Ovary (tissue), 9 donors: Measurements from ENCODE around the gene BBX. TPM values are rescaled to one million over a fixed set of nuclear protein-coding genes. Genes with fewer than 3 reads are reported as not detected.

Experiments
- DNase-seq, 5 donors: peaks; one replicate each; pipeline ENCODE4 v3.0.0-alpha.2; 2019 to 2020
- H3K27ac ChIP-seq, 2 donors: fragments of 200-600 bp; one replicate each; pipeline versions ENCODE4 v1.5.1 to v1.8.0; 2019 to 2022
- H3K27me3 ChIP-seq: fragments of 200-600 bp; one replicate; pipeline ENCODE4 v1.8.0; 2022
- H3K36me3 ChIP-seq: fragments of 200-600 bp; sonication (generic); one replicate; pipeline ENCODE4 v1.5.1; 2019
- H3K4me1 ChIP-seq: one replicate; pipeline ENCODE4 v1.8.1; 2013; ENCODE audit warnings: mild to moderate bottlenecking, moderate library complexity; ENCODE audit not compliant: insufficient read depth
- H3K4me3 ChIP-seq: fragments of 200-600 bp; sonication (generic); one replicate; pipeline ENCODE4 v1.5.1; 2017
- H3K9me3 ChIP-seq, 2 donors: fragments of 200-600 bp in 1 of 2; sonication (generic) in 1 of 2; one replicate each; pipeline versions ENCODE4 v1.5.1 to v1.8.1; 2013 to 2019; ENCODE audit warnings: mild to moderate bottlenecking in 1 of 2, moderate library complexity in 1 of 2
- EP300 ChIP-seq: sonication (generic); formaldehyde crosslinking; IDR thresholded peaks from one replicate; pipeline ENCODE4 v1.6.1; 2017; ENCODE audit warnings: antibody characterized with exemption
- POLR2A ChIP-seq: fragments of 450-650 bp; IDR thresholded peaks from one replicate; pipeline ENCODE4 v1.6.1; 2017; ENCODE audit warnings: antibody characterized with exemption, mild to moderate bottlenecking, moderate library complexity
- WGBS, 3 donors: extraction: QIAGEN DNeasy Blood & Tissue Kit in 1 of 3; methylation state at CpG; one replicate each; pipeline versions ENCODE4 v1.1.5 to v1.1.7; 2013 to 2017; 5-methylcytosine and 5-hydroxymethylcytosine counted together
- intact Hi-C, 4 donors: fragments of 100-400 bp; cut with DNase I; formaldehyde crosslinking; loops; one replicate each; pipeline versions ENCODE4 v1.11.0 to v1.15.1; 2022 to 2023
- polyA plus RNA-seq, 2 donors: library from polyadenylated mRNA; stranded (reverse); fragments of 200-250 nt in 1 of 2; fragments of 350-450 nt in 1 of 2; fragmentation: Illumina TruSeq in 1 of 2; extraction: RNeasy Lipid Tissue Mini Kit (QIAGEN cat#74804) in 1 of 2; gene quantifications; one replicate each; pipeline ENCODE4 v1.2.3, GENCODE V29; 2013 to 2014
- total RNA-seq, 7 donors: library from RNA; depleted of rRNA in 2 of 7; stranded (reverse); fragments of >200 nt in 2 of 7; fragmentation: NEBNext Ultra II Directional in 3 of 7; extraction: Animal tissue kit (Norgen Biotek cat#: 25700) in 3 of 7; gene quantifications; one replicate each; pipeline versions ENCODE4 v1.1.0 to v1.2.4, GENCODE V29; 2016 to 2023
- TF ChIP-seq, protein P1 (sequence below), 3 donors: fragments of 450-650 bp in 2 of 3; fragments of 200-600 bp in 1 of 3; IDR thresholded peaks; one replicate each; pipeline versions ENCODE4 v1.5.1 to v1.8.0; 2016 to 2022; ENCODE audit warnings: antibody characterized with exemption in 3 of 3, mild to moderate bottlenecking in 1 of 3
- donor health status: DM: no; HTN: no; CAD: no; lungs with moderate emphysema.
- donor health status: DM: no; HTN: no; CAD: no.
- donor health status: Bipolar disorder and iron deficiency.
- donor health status: DM: yes; HTN: yes; CAD: no.
- donor health status: DM: no; HTN: no; CAD: no.
- donor health status: DM: yes; HTN: yes; CAD: no.

Gene BBX
- total and polyA plus RNA-seq, 9 donors = 15.8 to 114 (median 86.3) TPM

DNA sequence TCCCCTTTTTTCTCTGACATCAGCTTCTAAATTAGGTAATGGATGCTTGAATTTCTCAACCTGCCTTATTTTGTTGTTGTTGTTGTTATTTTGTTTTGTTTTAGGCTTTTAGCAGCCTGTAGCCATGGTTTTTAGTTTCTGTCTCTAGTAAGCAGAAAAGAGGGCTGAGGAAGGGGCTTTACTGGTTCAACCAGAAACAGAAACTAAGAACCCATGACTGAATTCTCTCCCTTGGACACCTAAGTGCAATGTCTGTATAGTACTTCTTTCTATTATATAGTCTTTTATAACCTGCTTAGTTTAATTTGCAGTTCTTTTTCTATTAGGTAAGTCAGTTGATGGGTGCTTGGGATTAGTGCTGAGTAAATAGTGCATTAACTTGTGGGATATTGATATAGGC lies 129.0 kb downstream of the BBX start:
- no peak for DNase-seq
- Histone ChIP-seq H3K27me3 (no peaks in the 10 kb centered on the region), H3K4me1 (no peaks in the 10 kb centered on the region), H3K9me3 (no peaks in the 10 kb centered on the region), H3K4me3 (no peak overlapping the region), H3K27ac (no peak overlapping the region), H3K36me3 (no peaks in the 10 kb centered on the region)
- TF ChIP-seq POLR2A = no peak
- TF ChIP-seq, protein P1, sequence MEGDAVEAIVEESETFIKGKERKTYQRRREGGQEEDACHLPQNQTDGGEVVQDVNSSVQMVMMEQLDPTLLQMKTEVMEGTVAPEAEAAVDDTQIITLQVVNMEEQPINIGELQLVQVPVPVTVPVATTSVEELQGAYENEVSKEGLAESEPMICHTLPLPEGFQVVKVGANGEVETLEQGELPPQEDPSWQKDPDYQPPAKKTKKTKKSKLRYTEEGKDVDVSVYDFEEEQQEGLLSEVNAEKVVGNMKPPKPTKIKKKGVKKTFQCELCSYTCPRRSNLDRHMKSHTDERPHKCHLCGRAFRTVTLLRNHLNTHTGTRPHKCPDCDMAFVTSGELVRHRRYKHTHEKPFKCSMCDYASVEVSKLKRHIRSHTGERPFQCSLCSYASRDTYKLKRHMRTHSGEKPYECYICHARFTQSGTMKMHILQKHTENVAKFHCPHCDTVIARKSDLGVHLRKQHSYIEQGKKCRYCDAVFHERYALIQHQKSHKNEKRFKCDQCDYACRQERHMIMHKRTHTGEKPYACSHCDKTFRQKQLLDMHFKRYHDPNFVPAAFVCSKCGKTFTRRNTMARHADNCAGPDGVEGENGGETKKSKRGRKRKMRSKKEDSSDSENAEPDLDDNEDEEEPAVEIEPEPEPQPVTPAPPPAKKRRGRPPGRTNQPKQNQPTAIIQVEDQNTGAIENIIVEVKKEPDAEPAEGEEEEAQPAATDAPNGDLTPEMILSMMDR (IDR thresholded peaks at IDR 0.05) = no peak
- no peak for TF ChIP-seq EP300
- intact Hi-C loops = no loop called here

DNA sequence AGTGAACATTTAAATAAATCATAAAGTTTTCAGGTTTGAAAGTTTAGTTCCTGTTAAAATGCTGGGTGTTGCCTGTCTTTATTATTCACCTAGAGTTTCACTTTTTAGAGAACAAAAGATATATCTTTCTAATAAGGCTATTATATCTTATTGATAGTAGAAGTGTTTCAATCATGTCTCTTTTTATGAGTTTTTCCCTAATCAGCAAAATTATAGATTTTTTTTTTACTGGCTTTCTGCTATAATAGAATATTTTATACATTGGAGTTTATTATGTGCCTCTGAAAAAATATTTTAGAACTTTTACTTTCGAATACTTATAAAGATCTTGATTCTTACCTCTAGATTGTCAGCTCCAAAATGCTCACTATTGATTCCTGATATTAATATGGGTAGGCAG lies 131.5 kb downstream of the BBX start:
- H3K4me1 ChIP-seq = no peaks in the 10 kb centered on the region
- no peak overlapping the region for H3K4me3 ChIP-seq
- WGBS, 3 donors = 92 to 98% (median 95%) methylated on average over 1 of the region's 1 CpG
- intact Hi-C loops = no loop called here
- no peaks in the 10 kb centered on the region for H3K9me3 ChIP-seq
- DNase-seq = no peak
- no peak for TF ChIP-seq EP300
- no peak for TF ChIP-seq POLR2A
- TF ChIP-seq, protein P1 (IDR thresholded peaks at IDR 0.05) = no peak
- no peaks in the 10 kb centered on the region for H3K27me3 ChIP-seq
- no peak overlapping the region for H3K27ac ChIP-seq
- no peaks in the 10 kb centered on the region for H3K36me3 ChIP-seq

DNA sequence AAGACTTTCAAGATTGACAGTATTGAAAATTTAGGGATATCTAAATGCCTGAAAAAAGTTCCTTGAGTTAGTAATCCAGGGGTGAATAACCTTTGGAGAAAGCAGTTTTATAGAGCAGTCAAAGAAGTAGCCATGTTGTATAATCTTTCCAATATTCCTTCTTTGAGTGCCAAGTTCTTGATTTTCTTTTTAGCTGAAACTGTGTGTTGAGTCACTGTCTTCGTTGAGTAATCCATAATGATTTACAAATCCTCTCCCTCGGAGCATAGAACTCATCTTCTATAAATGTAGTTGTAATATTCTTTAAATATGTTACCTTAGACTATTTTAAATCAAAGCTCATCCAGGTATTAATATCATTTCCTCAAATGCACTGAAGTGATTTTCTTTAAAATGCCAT lies 135.2 kb downstream of the BBX start:
- intact Hi-C loops = no loop called here
- TF ChIP-seq, protein P1 (IDR thresholded peaks at IDR 0.05) = no peak
- TF ChIP-seq POLR2A = no peak
- TF ChIP-seq EP300 = no peak
- DNase-seq = no peak
- no peak overlapping the region for H3K4me3 ChIP-seq
- H3K9me3 ChIP-seq = no peaks in the 10 kb centered on the region
- no peak overlapping the region for H3K27ac ChIP-seq
- peaks cover 3% of the 10 kb centered on the region for H3K4me1 ChIP-seq
- no peaks in the 10 kb centered on the region for H3K27me3 ChIP-seq
- 26 to 69% (median 62%) methylated on average over 2 of the region's 2 CpGs for WGBS, 3 donors
- no peaks in the 10 kb centered on the region for H3K36me3 ChIP-seq

DNA sequence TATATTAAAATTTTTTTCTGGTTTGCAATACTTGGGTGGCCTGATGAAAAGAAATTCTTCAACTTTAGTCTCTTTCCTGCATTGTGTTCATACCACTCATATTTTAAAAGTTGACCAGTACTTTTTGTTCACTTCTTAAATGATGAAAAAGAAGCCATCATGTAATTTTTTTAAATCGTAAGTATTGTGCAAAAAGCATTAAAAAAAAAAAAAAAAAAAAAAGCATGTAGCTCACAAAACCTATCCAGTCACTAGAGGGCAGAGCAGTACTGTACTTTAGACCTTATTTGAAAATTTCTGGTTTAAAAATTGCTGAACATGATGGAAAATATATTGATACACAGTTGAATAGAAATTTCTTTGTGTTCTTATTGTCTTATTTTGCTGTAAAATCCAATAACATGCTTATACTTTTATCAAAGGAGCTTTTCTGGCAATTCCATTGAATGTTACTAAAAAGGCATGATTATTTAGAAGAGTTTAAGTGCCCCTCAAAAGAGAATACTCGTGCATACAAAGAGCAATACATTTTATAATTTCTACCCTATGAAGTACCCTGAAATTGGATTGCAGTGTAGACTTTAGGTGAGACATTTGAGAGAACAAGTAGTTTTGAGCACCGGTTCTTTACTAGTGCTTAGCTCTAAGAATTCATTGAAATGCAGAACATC lies 137.7 kb downstream of the BBX start:
- Histone ChIP-seq H3K4me3 (no peak overlapping the region), H3K9me3 (no peaks in the 10 kb centered on the region), H3K27ac (no peak overlapping the region), H3K36me3 (no peaks in the 10 kb centered on the region), H3K4me1 (peaks cover 4% of the 10 kb centered on the region), H3K27me3 (no peaks in the 10 kb centered on the region)
- WGBS, 3 donors = 44 to 58% (median 52%) methylated on average over 3 of the region's 3 CpGs
- TF ChIP-seq, protein P1 (IDR thresholded peaks at IDR 0.05) = peak; percentile 33 to 49 (median 34)
- TF ChIP-seq POLR2A = no peak
- DNase-seq = no peak
- intact Hi-C loops = no loop called here
